CD4-positive, CD25-positive, alpha-beta regulatory T cell (primary cell): ENCODE measurements around the gene GMDS. TPM values are rescaled to one million over a fixed set of nuclear protein-coding genes. Genes with fewer than 3 reads are reported as not detected.

Source experiments
- ATAC-seq, 2 donors: fragments of 150-1000 bp; cut with Tn5 transposase; one replicate each; pipeline ENCODE4 v1.10.0; 2021; ENCODE audit warnings: low read depth in 2 of 2, moderate number of reproducible peaks in 2 of 2, moderate library complexity in 1 of 2
- DNase-seq, 3 donors: peaks; one replicate each; pipeline versions ENCODE4 v3.0.0 to v3.0.0-alpha.2; 2012 to 2022; ENCODE audit warnings: mixed read lengths in 1 of 3
- H3K27ac ChIP-seq: one replicate; pipeline ENCODE4 v1.7.0; 2013; ENCODE audit warnings: mild to moderate bottlenecking, low read length; ENCODE audit not compliant: insufficient read depth, poor library complexity, severe bottlenecking
- H3K27me3 ChIP-seq: one replicate; pipeline ENCODE4 v1.7.0; 2013; ENCODE audit warnings: low read length; ENCODE audit not compliant: control insufficient read depth, insufficient read depth
- H3K36me3 ChIP-seq: one replicate; pipeline ENCODE4 v1.7.0; 2013; ENCODE audit warnings: mild to moderate bottlenecking, low read length, moderate library complexity; ENCODE audit not compliant: control insufficient read depth, insufficient read depth
- H3K4me1 ChIP-seq: 2 replicates; pipeline ENCODE4 v1.7.0; 2013; ENCODE audit warnings: mild to moderate bottlenecking, low read length; ENCODE audit not compliant: insufficient read depth, control insufficient read depth, poor library complexity, severe bottlenecking
- H3K4me3 ChIP-seq: one replicate; pipeline ENCODE4 v1.7.0; 2013; ENCODE audit warnings: low read depth, mild to moderate bottlenecking, low read length, moderate library complexity
- H3K9me3 ChIP-seq, 2 experiments: 1 replicate in 1 of 2; 2 replicates in 1 of 2; pipeline ENCODE4 v1.7.0; 2013; ENCODE audit warnings: low read length in 2 of 2, mild to moderate bottlenecking in 1 of 2, moderate library complexity in 1 of 2; ENCODE audit not compliant: control insufficient read depth in 2 of 2
- H3K27ac Mint-ChIP-seq, 3 donors: one replicate each; pipeline ENCODE4 v1.8.0; 2020 to 2022; ENCODE audit warnings: mild to moderate bottlenecking in 3 of 3, mixed read lengths in 3 of 3, moderate library complexity in 2 of 3
- H3K27me3 Mint-ChIP-seq: one replicate; pipeline ENCODE4 v1.8.0; 2022; ENCODE audit warnings: mild to moderate bottlenecking, mixed read lengths
- H3K36me3 Mint-ChIP-seq: one replicate; pipeline ENCODE4 v1.8.0; 2020; ENCODE audit warnings: mixed read lengths
- H3K4me1 Mint-ChIP-seq, 4 donors: one replicate each; pipeline ENCODE4 v1.8.0; 2020 to 2022; ENCODE audit warnings: mixed read lengths in 4 of 4, mild to moderate bottlenecking in 1 of 4
- H3K4me3 Mint-ChIP-seq, 4 donors: one replicate each; pipeline ENCODE4 v1.8.0; 2020 to 2022; ENCODE audit warnings: mild to moderate bottlenecking in 4 of 4, mixed read lengths in 4 of 4, moderate library complexity in 3 of 4
- H3K9me3 Mint-ChIP-seq, 7 donors: one replicate each; pipeline ENCODE4 v1.8.0; 2020 to 2022; ENCODE audit warnings: mixed read lengths in 7 of 7, mild to moderate bottlenecking in 3 of 7, moderate library complexity in 2 of 7
- polyA plus RNA-seq, 4 donors: library from polyadenylated mRNA; unstranded; fragments of 300-500 nt; fragmentation: Illumina TruSeq; gene quantifications; one replicate each; pipeline ENCODE4 v1.2.3, GENCODE V29; 2021
- total RNA-seq: library from RNA; stranded (reverse); gene quantifications from one replicate; pipeline ENCODE4 v1.2.3, GENCODE V29; 2022

GMDS gene
- total and polyA plus RNA-seq, 5 donors from 2014 or later, result 17.5 to 23.9 (median 20.2) TPM

GRCh38 chr6:1711136-1711535 is 534.3 kb downstream of the GMDS start:
- ATAC-seq (no peak), DNase-seq (no peak)
- no peaks in the 10 kb centered on the region for H3K36me3 ChIP-seq
- H3K4me1 ChIP-seq, result no peaks in the 10 kb centered on the region
- Mint-ChIP-seq H3K36me3 (peaks cover 8% of the 10 kb centered on the region), H3K27me3 (no peaks in the 10 kb centered on the region), H3K4me1 (no peaks in the 10 kb centered on the region), H3K4me3 (no peak overlapping the region), H3K27ac (no peak overlapping the region), H3K9me3 (no peaks in the 10 kb centered on the region)
- no peak overlapping the region for H3K27ac ChIP-seq
- no peaks in the 10 kb centered on the region for H3K27me3 ChIP-seq
- no peak overlapping the region for H3K4me3 ChIP-seq
- no peaks in the 10 kb centered on the region for H3K9me3 ChIP-seq

- no peaks in the 10 kb centered on the region for H3K36me3 ChIP-seq
- DNase-seq (no peak), ATAC-seq (no peak)
- Mint-ChIP-seq H3K4me3 (no peak overlapping the region), H3K4me1 (no peaks in the 10 kb centered on the region), H3K9me3 (no peaks in the 10 kb centered on the region), H3K27ac (no peak overlapping the region), H3K36me3 (peaks cover 4% of the 10 kb centered on the region), H3K27me3 (no peaks in the 10 kb centered on the region)
- no peak overlapping the region for H3K4me3 ChIP-seq
- no peak overlapping the region for H3K27ac ChIP-seq
- no peaks in the 10 kb centered on the region for H3K27me3 ChIP-seq
- H3K4me1 ChIP-seq, result no peaks in the 10 kb centered on the region
- no peaks in the 10 kb centered on the region for H3K9me3 ChIP-seq
Observed at GRCh38 chr6:1709234-1709641, 536.2 kb downstream of the GMDS start.

GRCh38 chr6:1708820-1709219 is 536.6 kb downstream of the GMDS start:
- Mint-ChIP-seq H3K36me3 (peaks cover 4% of the 10 kb centered on the region), H3K27ac (no peak overlapping the region)
- H3K36me3 ChIP-seq, result no peaks in the 10 kb centered on the region

GRCh38 chr6:1708122-1708521 is 537.3 kb downstream of the GMDS start:
- no peaks in the 10 kb centered on the region for H3K9me3 Mint-ChIP-seq
- H3K4me3 Mint-ChIP-seq, result no peak overlapping the region

More at GRCh38 chr6:1708820-1709219, 536.6 kb downstream of the GMDS start:
- no peak overlapping the region for H3K27ac ChIP-seq
- H3K27me3 Mint-ChIP-seq, result no peaks in the 10 kb centered on the region
- H3K9me3 Mint-ChIP-seq, result no peaks in the 10 kb centered on the region
- no peak overlapping the region for H3K4me3 ChIP-seq
- H3K4me3 Mint-ChIP-seq, result no peak overlapping the region
- no peak for ATAC-seq
- H3K9me3 ChIP-seq, result no peaks in the 10 kb centered on the region
- no peaks in the 10 kb centered on the region for H3K4me1 Mint-ChIP-seq
- no peak for DNase-seq
- no peaks in the 10 kb centered on the region for H3K4me1 ChIP-seq
- no peaks in the 10 kb centered on the region for H3K27me3 ChIP-seq

GRCh38 chr6:1705630-1706029 is 539.8 kb downstream of the GMDS start:
- H3K27ac Mint-ChIP-seq, result no peak overlapping the region
- DNase-seq (no peak), ATAC-seq (no peak)
- no peak overlapping the region for H3K4me3 ChIP-seq
- H3K27me3 Mint-ChIP-seq, result no peaks in the 10 kb centered on the region
- H3K9me3 Mint-ChIP-seq, result no peaks in the 10 kb centered on the region
- H3K36me3 ChIP-seq, result no peaks in the 10 kb centered on the region
- H3K36me3 Mint-ChIP-seq, result no peaks in the 10 kb centered on the region
- H3K4me1 Mint-ChIP-seq, result no peaks in the 10 kb centered on the region
- no peaks in the 10 kb centered on the region for H3K4me1 ChIP-seq
- no peaks in the 10 kb centered on the region for H3K9me3 ChIP-seq
- no peak overlapping the region for H3K27ac ChIP-seq
- H3K4me3 Mint-ChIP-seq, result no peak overlapping the region
- H3K27me3 ChIP-seq, result no peaks in the 10 kb centered on the region

More at GRCh38 chr6:1708122-1708521, 537.3 kb downstream of the GMDS start:
- ATAC-seq (no peak), DNase-seq (no peak)
- no peaks in the 10 kb centered on the region for H3K4me1 ChIP-seq
- no peak overlapping the region for H3K27ac ChIP-seq
- H3K36me3 Mint-ChIP-seq, result no peaks in the 10 kb centered on the region
- H3K27ac Mint-ChIP-seq, result no peak overlapping the region
- H3K9me3 ChIP-seq, result no peaks in the 10 kb centered on the region
- H3K4me3 ChIP-seq, result no peak overlapping the region
- H3K4me1 Mint-ChIP-seq, result no peaks in the 10 kb centered on the region
- H3K36me3 ChIP-seq, result no peaks in the 10 kb centered on the region
- H3K27me3 Mint-ChIP-seq, result no peaks in the 10 kb centered on the region
- H3K27me3 ChIP-seq, result no peaks in the 10 kb centered on the region

- peaks cover 0 to under 1% (median 0%) of the 10 kb centered on the region in 7 donors for H3K9me3 Mint-ChIP-seq
- Histone ChIP-seq H3K4me1 (no peaks in the 10 kb centered on the region), H3K36me3 (no peaks in the 10 kb centered on the region), H3K27ac (no peak overlapping the region), H3K9me3 (no peaks in the 10 kb centered on the region), H3K27me3 (no peaks in the 10 kb centered on the region), H3K4me3 (no peak overlapping the region)
- no peaks in the 10 kb centered on the region for H3K27me3 Mint-ChIP-seq
- H3K36me3 Mint-ChIP-seq, result no peaks in the 10 kb centered on the region
- no peak for DNase-seq
- no peak for ATAC-seq
- no peak overlapping the region for H3K27ac Mint-ChIP-seq
- H3K4me1 Mint-ChIP-seq, result no peaks in the 10 kb centered on the region
- H3K4me3 Mint-ChIP-seq, result no peak overlapping the region
Observed at GRCh38 chr6:1705183-1705582, 540.2 kb downstream of the GMDS start.

- H3K27ac ChIP-seq, result no peak overlapping the region
- no peak for DNase-seq
- Mint-ChIP-seq H3K27me3 (no peaks in the 10 kb centered on the region), H3K36me3 (no peaks in the 10 kb centered on the region), H3K4me1 (no peaks in the 10 kb centered on the region), H3K27ac (no peak overlapping the region), H3K9me3 (peaks cover 0 to 1% (median 0%) of the 10 kb centered on the region in 7 donors), H3K4me3 (no peak overlapping the region)
- H3K27me3 ChIP-seq, result no peaks in the 10 kb centered on the region
- H3K36me3 ChIP-seq, result no peaks in the 10 kb centered on the region
- H3K9me3 ChIP-seq, result no peaks in the 10 kb centered on the region
- no peak overlapping the region for H3K4me3 ChIP-seq
- no peak for ATAC-seq
- H3K4me1 ChIP-seq, result no peaks in the 10 kb centered on the region
Observed at GRCh38 chr6:1704711-1705110, 540.7 kb downstream of the GMDS start.

- Histone ChIP-seq H3K4me1 (no peaks in the 10 kb centered on the region), H3K36me3 (no peaks in the 10 kb centered on the region), H3K9me3 (no peaks in the 10 kb centered on the region), H3K27me3 (no peaks in the 10 kb centered on the region), H3K4me3 (no peak overlapping the region), H3K27ac (no peak overlapping the region)
- Mint-ChIP-seq H3K36me3 (no peaks in the 10 kb centered on the region), H3K27ac (no peak overlapping the region), H3K4me3 (no peak overlapping the region), H3K4me1 (peaks cover 0 to 1% (median 0%) of the 10 kb centered on the region in 4 donors), H3K27me3 (no peaks in the 10 kb centered on the region), H3K9me3 (peaks cover 0 to 1% (median 0%) of the 10 kb centered on the region in 7 donors)
- no peak for DNase-seq
- no peak for ATAC-seq
Observed at GRCh38 chr6:1703923-1704322, 541.5 kb downstream of the GMDS start.
